HG02623 (cell line): ENCODE results near the gene RCAN2.
"Not testable (repeated sequence)": the region's sequence is repeated elsewhere in the genome, so short reads cannot be mapped to it uniquely, and the experiment has no call there.

Experiments
- ATAC-seq: cut with Tn5 transposase; IDR thresholded peaks from one replicate; pipeline ENCODE4 v1.9.1; 2021; ENCODE audit warnings: moderate library complexity; ENCODE audit not compliant: unreplicated experiment

RCAN2 gene

DNA sequence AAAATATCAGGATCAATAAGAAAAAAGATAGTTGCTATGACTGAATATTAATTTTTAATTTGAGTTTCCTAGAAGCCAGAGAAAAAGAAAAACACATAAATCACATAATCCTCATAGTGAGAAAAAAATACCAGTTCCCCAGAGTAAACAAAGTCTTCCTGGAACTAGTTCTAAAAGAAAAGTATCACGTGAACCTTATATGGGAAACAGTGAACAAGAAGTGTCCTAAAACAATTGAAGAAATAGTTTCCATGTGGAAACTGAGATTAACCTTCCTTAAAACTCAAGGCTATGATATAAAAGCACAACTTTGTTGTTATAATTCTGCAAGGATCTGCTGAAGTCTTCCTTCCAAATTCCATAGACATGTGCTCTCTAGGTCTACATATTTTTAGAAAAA is 50.6 kb downstream of the RCAN2 start:
- ATAC-seq, result no peak

GRCh38 chr6:46440141-46440540 is 51.1 kb downstream of the RCAN2 start:
- ATAC-seq, result no peak

DNA sequence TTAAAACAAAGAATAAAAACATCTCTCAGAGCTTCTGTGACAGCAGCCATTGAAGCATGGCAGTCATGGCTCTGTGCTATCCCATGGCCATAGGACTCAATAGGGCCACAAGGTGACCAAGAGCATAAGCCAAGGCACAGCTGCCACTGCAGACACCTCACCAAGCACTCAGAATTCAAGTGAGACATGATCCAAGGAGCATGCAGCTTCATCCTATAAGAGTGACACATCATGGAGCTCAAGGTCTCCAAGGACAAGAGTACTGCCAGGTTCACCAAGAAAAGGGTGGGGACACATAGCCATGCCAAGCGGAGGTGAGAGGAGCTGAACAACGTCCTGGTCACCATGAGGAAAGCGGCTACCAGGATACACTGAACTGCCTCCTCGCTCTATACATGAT is 53.0 kb downstream of the RCAN2 start:
- ATAC-seq, result no peak

- ATAC-seq, result no peak
These were observed 53.5 kb downstream of the RCAN2 start for GRCh38 chr6:46437671-46438221.

DNA sequence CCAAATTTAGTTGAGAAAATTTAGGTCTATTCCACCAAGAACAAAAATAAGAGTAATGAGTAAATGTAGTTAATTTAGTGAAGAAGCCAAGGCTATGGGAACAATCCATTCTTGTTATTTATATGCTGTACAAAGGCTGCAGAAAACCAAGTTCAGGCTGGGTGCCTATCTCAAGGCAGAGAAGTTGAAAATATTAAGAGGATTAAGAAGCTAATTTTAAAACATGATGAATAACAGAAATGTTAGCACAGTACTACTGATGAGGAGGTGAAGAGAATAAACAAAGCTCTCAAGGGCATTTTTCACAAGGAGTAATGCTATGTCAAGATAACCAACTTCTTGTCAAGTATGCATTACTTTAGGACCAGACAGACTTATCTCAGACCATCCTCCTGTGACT is 68.6 kb downstream of the RCAN2 start:
- ATAC-seq, result no peak

DNA sequence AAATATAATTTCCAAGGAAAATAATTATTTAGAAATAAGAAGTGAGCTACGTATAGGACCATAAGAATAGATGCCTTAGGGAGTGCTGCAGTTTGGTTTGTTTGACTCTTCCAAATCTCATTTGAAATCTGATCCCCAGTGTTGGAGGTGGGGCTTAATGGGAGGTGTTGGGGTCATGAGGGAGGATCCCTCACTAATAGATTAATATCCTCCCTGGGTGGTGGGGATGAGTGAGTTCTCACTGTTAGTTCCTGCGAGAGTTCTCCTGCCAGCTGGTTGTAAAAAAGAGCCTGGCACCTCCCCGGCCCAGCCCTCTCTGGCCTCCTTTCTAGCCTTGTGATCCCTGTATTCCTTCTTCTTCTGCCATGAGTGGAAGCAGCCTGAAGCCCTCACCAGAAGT is 69.3 kb downstream of the RCAN2 start:
- ATAC-seq, result no peak

DNA sequence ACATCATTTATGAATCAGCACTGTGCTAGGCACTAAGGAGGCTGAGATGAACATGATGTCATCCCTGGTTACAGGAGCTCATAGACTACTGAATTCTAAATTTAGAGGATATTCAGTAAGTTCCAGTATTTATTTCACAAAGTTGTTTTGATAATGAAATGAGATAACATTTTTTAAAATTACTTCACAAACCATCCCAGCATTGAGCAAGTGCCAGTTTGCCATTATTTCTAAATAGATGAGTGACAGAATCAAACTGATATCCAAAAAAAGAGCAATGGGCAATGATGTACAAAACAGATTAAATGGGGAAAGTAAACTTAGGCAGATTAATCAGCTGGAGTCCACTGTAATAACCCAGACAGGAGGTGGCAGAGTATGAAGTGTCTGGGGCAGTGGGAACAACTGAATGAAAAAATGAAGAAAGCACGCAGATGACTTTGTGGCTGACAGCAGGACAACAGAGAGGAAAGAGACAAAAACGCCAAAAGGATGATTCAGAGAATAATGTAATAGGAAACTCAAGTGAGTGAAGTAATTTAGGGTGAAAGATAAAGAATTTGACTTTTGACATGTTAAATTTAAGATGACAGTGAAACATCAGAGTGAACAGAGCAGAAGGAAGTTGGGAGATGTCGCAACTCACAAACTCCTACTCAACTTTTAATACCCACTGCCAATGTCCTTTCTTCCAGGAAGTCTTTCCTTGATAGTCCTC is 70.2 kb downstream of the RCAN2 start:
- ATAC-seq, result no peak

GRCh38 chr6:46419576-46420002 is 71.7 kb downstream of the RCAN2 start:
- ATAC-seq, result no peak

- no peak for ATAC-seq
These were observed 76.9 kb downstream of the RCAN2 start for GRCh38 chr6:46414398-46414797.

DNA sequence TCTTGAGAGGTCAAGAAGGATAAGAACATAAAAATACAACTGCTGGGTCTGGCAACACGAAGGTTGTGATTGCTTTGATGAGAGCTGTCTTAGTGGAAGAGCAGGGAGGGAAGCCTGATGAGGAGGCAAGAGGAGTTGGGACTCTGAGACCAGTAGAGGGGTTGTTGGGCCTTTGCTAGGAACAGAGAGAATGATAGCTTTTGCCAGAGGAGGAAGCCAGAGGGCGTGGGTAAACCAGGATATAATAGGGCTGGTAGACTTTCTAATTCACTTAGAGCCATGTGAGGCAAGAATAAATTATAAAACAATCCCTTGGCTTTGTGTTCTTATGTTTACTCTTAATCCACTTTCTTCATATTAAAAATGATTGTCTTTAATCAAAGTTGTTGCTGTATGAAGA is 78.6 kb downstream of the RCAN2 start:
- no peak for ATAC-seq

- no peak for ATAC-seq
These were observed 79.6 kb downstream of the RCAN2 start for GRCh38 chr6:46411456-46412197.

GRCh38 chr6:46410334-46410953 is 80.8 kb downstream of the RCAN2 start:
- no peak for ATAC-seq

GRCh38 chr6:46407776-46408530 is 83.3 kb downstream of the RCAN2 start:
- no peak for ATAC-seq

- ATAC-seq, result no peak
These were observed 84.0 kb downstream of the RCAN2 start for GRCh38 chr6:46407246-46407645.

DNA sequence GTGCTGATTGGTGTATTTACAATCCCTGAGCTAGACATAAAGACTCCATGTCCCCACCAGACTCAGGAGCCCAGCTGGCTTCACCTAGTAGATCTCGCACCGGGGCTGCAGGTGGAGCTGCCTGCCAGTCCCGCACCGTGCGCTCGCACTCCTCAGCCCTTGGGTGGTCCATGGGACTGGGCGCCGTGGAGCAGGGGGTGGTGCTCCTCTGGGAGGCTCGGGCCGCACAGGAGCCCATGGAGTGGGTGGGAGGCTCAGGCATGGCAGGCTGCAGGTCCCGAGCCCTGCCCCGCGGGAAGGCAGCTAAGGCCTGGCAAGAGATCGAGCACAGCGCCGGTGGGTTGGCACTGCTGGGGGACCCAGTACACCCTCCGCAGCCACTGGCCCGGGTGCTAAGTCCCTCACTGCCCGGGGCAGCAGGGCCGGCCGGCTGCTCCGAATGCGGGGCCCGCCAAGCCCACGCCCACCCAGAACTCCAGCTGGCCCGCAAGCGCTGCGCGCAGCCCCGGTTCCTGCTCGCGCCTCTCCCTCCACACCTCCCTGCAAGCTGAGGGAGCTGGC is 85.5 kb downstream of the RCAN2 start:
- ATAC-seq, result not testable (repeated sequence)

DNA sequence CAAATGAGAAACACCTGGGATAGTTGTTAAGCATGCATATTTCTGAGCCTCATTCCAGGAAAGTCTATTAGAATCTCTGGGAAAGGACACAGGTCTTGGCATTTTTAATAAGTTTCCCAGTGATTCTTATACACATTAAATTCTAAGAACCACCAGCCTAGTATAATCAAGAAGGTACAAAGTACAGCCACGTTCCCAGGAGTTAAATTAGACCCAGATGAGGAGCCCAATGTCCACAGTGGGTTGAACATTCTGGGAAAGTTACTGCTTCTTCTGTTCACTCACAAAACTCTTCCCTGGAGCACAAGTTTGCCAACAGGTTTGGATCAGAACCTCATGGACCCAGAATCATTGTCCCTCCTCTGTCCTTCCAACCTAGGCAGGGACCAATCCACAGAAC is 90.4 kb downstream of the RCAN2 start:
- no peak for ATAC-seq

GRCh38 chr6:46395530-46395929 is 95.7 kb downstream of the RCAN2 start:
- no peak for ATAC-seq

DNA sequence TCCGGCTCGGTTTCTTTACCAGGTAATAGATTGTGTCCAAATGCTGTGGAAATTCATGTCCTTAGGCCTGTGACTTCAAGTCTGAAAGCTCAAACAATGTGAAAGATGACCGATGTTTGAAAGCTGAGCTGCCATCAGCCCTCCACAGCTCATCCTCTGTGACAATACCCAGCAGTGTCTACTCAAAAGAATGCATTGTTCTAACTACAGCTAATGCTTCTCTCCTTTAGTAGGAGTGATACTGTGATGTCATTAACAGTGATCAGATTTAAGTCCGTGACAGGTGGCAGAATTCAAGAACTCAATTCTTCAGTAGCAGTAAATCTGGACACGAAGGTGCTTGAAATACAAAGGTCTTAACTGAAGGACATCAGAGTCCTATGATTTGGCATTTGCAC is 97.3 kb downstream of the RCAN2 start:
- no peak for ATAC-seq

DNA sequence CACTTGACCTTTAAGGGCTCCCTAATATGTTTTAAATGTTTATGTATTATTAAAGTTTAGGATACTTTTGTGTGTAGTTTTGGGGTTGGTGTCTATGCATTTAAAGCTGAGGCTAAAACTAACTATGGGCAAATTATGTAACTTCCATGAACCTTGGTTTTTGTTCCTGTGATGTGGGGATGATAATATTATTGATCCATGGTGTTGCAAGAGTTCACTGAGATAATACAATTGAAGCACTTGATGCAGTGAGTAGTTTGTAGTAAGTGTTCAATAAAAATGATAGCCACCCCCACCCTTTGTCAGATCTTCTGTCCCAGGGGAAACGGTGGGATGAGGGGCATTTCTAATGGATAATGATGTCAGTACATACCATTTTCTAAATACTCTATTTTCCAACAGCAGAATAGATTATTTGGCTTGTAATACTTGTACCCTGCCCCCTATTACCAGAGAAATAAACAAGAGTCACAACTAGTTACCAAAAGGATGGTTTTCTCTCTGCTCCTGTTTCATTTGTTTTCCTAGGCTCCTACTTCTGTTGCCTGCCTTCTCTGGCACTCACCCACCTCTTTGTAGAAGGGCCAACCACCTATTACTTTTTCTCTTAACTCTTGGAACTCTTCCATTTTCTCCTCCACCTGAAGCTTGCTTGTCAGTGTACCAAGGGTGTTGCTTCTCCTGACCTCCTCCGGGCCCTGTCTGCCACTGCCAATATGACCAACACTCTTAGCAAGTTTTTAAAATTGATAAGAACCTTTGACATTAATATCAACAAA is 97.9 kb downstream of the RCAN2 start:
- ATAC-seq, result no peak

GRCh38 chr6:46392294-46392693 is 99.0 kb downstream of the RCAN2 start:
- ATAC-seq, result no peak
